ENCODE measurements around the gene SMIM38. TPM values are rescaled to one million over a fixed set of nuclear protein-coding genes. Genes with fewer than 3 reads are reported as not detected.

The SMIM38 gene
- total RNA-seq, 3 donors from 2014 or later, result 0.32 to 2.6 (median 1.6) TPM

DNA sequence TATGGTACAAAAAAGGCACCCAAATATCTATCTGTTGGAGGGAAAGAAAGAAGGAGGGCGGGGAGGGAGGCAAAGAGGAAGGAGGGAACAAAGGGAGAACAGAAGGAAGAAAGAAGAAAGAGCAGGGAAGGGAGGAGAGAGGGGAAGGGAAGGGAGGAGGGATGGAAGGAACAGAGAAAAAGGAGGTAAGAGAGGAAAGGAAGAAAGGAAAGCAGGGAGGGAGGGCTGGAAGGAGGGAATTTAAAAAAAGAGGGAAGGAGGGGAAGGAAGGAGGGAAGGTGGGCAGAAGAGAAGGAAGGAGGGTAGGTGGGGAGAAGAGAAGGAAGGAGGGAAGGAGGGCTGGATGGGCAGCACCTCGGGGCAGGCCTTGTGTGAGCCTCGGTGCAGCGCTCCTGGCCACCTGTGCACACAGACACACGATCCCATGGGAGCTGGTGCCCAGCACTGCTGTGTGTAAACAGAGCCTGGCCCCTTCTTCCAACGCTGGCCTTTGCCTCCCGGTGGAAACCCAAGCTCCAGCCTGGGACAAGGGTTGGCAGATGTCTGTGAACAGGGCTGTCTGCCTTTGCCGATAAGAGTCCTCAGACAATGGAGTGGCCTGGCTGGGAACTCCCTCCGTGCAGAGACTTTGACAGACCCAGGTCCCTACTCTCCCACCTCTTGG lies 23.2 kb downstream of the SMIM38 start:
- no peak for DNase-seq (ENCODE audit: low spot score in 2 of 2)
- Histone ChIP-seq H3K27me3 (no peaks in the 10 kb centered on the region), H3K4me1 (no peaks in the 10 kb centered on the region), H3K4me3 (no peak overlapping the region), H3K27ac (no peak overlapping the region), H3K9me3 (peaks cover 5 to 10% of the 10 kb centered on the region in 2 donors), H3K36me3 (no peaks in the 10 kb centered on the region)
- intact Hi-C loops (cut with DNase I; ENCODE audit: low total_unique reads), result no loop called here
- TF ChIP-seq POLR2AphosphoS5 (IDR thresholded peaks at IDR 0.05), result no peak
- no peak for TF ChIP-seq POLR2A (IDR thresholded peaks at IDR 0.05)
- TF ChIP-seq, protein P1, sequence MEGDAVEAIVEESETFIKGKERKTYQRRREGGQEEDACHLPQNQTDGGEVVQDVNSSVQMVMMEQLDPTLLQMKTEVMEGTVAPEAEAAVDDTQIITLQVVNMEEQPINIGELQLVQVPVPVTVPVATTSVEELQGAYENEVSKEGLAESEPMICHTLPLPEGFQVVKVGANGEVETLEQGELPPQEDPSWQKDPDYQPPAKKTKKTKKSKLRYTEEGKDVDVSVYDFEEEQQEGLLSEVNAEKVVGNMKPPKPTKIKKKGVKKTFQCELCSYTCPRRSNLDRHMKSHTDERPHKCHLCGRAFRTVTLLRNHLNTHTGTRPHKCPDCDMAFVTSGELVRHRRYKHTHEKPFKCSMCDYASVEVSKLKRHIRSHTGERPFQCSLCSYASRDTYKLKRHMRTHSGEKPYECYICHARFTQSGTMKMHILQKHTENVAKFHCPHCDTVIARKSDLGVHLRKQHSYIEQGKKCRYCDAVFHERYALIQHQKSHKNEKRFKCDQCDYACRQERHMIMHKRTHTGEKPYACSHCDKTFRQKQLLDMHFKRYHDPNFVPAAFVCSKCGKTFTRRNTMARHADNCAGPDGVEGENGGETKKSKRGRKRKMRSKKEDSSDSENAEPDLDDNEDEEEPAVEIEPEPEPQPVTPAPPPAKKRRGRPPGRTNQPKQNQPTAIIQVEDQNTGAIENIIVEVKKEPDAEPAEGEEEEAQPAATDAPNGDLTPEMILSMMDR (IDR thresholded peaks at IDR 0.05), result no peak

DNA sequence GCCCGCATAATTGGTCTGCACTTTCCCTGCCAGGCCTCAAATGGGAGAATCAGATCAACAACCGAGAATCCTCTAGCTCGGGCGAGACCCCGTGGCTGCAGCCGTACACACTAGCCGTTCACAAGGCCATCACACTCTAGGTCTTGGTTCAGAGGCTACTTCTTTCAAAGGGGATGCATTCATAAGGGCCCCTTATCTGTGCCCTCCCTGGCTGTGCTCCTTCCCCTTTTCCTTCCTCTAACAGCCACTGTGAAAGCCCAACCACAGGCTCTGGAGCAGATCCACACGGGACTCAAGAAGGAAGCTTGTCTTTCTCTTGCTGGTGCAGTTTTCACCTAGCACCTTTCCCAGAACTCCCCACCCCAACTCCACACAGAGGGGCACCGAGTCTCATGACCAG lies 24.5 kb downstream of the SMIM38 start:
- no peak for DNase-seq (ENCODE audit: low spot score in 2 of 2)
- Histone ChIP-seq H3K27ac (no peak overlapping the region), H3K36me3 (no peaks in the 10 kb centered on the region), H3K27me3 (no peaks in the 10 kb centered on the region), H3K4me1 (no peaks in the 10 kb centered on the region), H3K9me3 (peaks cover 3 to 6% of the 10 kb centered on the region in 2 donors), H3K4me3 (no peak overlapping the region)
- TF ChIP-seq, protein P1 (IDR thresholded peaks at IDR 0.05), result no peak
- TF ChIP-seq POLR2A (IDR thresholded peaks at IDR 0.05), result no peak
- TF ChIP-seq POLR2AphosphoS5 (IDR thresholded peaks at IDR 0.05), result no peak
- intact Hi-C loops (cut with DNase I; ENCODE audit: low total_unique reads), result no loop called here

DNA sequence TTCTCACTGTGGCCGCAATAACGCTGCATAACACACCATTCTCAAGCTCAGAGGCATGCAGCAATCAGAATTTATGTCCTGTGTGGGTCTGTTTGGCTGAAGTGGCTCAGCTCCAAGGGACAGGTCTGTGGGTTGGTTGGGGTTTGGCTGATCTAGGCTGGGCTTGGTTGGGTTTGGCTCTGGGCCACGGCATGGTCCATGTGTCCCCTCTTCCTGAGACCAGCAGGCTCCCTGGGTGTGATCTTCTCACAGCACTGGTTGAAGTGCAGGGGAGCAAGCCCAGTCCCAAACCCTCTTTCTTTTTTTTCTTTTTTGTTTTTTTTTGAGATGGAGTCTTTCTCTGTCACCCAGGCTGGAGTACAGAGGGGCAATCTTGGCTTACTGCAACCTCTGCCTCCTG lies 25.0 kb downstream of the SMIM38 start:
- H3K9me3 ChIP-seq, result peaks cover 0 to 5% of the 10 kb centered on the region in 2 donors
- TF ChIP-seq POLR2AphosphoS5 (IDR thresholded peaks at IDR 0.05) (no peak), POLR2A (IDR thresholded peaks at IDR 0.05) (no peak)
- TF ChIP-seq, protein P1 (IDR thresholded peaks at IDR 0.05), result no peak
- H3K4me3 ChIP-seq, result no peak overlapping the region
- H3K27ac ChIP-seq, result no peak overlapping the region
- no peaks in the 10 kb centered on the region for H3K36me3 ChIP-seq
- no peaks in the 10 kb centered on the region for H3K27me3 ChIP-seq
- DNase-seq (ENCODE audit: low spot score in 2 of 2), result no peak
- intact Hi-C loops (cut with DNase I; ENCODE audit: low total_unique reads), result no loop called here
- H3K4me1 ChIP-seq, result no peaks in the 10 kb centered on the region

DNA sequence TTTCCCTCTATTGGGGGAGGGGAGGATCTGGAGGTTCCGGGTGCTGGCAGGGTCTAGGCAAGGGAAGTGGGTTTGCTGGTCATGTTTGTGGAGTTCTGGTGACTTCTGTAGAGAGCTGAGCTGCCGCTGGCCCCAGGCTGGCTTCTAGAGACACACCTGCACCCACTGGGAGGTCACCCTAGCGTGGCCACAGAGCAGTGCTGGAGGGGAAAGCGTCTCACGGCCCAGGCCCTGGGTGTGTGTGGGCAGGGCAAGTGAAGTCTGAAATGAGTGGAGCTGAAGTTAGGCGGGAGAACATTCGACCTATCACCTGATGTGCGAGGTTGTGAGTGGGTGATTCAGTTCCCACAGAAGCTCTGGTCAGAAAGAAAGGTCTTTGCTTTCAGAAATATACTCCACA lies 27.9 kb downstream of the SMIM38 start:
- no peaks in the 10 kb centered on the region for H3K27me3 ChIP-seq
- TF ChIP-seq, protein P1 (IDR thresholded peaks at IDR 0.05), result no peak
- TF ChIP-seq POLR2AphosphoS5 (IDR thresholded peaks at IDR 0.05) (no peak), POLR2A (IDR thresholded peaks at IDR 0.05) (no peak)
- peaks cover 8 to 11% of the 10 kb centered on the region in 2 donors for H3K9me3 ChIP-seq
- no peak for DNase-seq (ENCODE audit: low spot score in 2 of 2)
- no peak overlapping the region for H3K4me3 ChIP-seq
- no peaks in the 10 kb centered on the region for H3K36me3 ChIP-seq
- H3K4me1 ChIP-seq, result no peaks in the 10 kb centered on the region
- intact Hi-C loops (cut with DNase I; ENCODE audit: low total_unique reads), result no loop called here
- H3K27ac ChIP-seq, result no peak overlapping the region

DNA sequence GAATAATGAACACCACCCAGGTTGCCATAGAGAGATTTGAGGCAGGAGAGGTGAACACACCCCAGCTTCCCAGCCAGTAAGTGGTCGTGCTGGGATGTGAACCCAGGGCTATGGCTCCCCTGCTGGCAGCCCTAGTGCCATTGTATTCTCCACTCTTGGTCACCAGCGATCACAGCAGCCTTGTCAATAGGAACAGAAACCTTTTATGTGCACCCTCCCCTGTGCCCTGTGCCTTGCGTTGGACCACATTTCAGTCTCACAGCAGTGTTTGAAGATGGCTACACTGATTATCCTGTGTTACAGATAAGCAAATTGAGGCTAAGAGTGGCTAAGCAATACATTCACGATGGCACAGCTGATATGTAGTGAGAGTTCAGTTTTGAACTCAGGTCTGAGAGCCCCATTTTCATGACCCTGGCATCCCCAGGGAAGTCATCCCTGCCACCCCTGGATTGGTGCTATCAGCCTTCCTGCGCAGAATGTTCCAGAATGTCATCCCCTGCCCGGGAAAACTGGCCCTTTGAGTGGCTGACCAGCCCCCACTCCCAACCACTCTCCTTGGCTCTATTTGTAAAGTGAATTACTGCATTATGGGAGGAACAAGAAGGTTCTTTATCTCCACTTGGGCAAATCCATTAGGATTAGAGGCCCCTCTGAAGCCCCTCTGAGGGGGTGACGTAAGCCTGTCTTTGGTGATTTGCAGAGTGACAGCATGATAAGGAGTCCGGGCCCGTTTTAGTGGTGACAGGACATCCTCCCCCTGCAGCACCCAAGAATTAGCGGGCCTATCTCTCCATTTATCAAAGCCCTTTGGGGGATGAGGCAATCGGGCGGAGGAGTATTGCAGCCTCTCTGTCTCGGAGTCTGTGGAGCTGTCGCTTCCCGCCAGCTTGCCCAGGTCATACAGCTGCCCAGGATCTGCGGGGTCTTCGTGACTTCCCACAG lies 30.9 kb downstream of the SMIM38 start:
- DNase-seq (ENCODE audit: low spot score in 2 of 2), result no peak
- Histone ChIP-seq H3K4me1 (no peaks in the 10 kb centered on the region), H3K36me3 (no peaks in the 10 kb centered on the region), H3K27ac (no peak overlapping the region), H3K9me3 (peaks cover 5 to 8% of the 10 kb centered on the region in 2 donors), H3K27me3 (no peaks in the 10 kb centered on the region), H3K4me3 (no peak overlapping the region)
- TF ChIP-seq, protein P1 (IDR thresholded peaks at IDR 0.05), result no peak
- TF ChIP-seq POLR2AphosphoS5 (IDR thresholded peaks at IDR 0.05) (no peak), POLR2A (IDR thresholded peaks at IDR 0.05) (no peak)
- intact Hi-C loops (cut with DNase I; ENCODE audit: low total_unique reads), result no loop called here

All from breast epithelium (tissue), 4 donors.